RWPE1 (cell line): ENCODE measurements around the gene EMP2.

ENCODE experiments used
- CTCF ChIA-PET: fragments of 350-600 bp; sonication (Branson Sonifier 250); formaldehyde crosslinking; extraction: SDS; loops from one replicate; lab custom pipeline; 2021; lab: Yijun Ruan, JAX
- POLR2A ChIA-PET: fragments of 400-600 bp; formaldehyde crosslinking; extraction: SDS; loops from one replicate; lab custom pipeline; 2020; ENCODE audit warnings: antibody characterized with exemption; ENCODE audit not compliant: low non-redundant PET; lab: Yijun Ruan, JAX
- DNase-seq: peaks from one replicate; pipeline ENCODE4 v3.0.0; 2012; ENCODE audit warnings: low spot score
- H3K27ac ChIP-seq: fragments of 450-650 bp; 2 replicates; pipeline ENCODE4 v1.5.1; 2017
- TF ChIP-seq, protein P1 (sequence below): fragments of 450-650 bp; conservative IDR thresholded peaks from 2 replicates; pipeline ENCODE4 v1.5.1; 2017; ENCODE audit warnings: low read depth, mild to moderate bottlenecking

The EMP2 gene

DNA sequence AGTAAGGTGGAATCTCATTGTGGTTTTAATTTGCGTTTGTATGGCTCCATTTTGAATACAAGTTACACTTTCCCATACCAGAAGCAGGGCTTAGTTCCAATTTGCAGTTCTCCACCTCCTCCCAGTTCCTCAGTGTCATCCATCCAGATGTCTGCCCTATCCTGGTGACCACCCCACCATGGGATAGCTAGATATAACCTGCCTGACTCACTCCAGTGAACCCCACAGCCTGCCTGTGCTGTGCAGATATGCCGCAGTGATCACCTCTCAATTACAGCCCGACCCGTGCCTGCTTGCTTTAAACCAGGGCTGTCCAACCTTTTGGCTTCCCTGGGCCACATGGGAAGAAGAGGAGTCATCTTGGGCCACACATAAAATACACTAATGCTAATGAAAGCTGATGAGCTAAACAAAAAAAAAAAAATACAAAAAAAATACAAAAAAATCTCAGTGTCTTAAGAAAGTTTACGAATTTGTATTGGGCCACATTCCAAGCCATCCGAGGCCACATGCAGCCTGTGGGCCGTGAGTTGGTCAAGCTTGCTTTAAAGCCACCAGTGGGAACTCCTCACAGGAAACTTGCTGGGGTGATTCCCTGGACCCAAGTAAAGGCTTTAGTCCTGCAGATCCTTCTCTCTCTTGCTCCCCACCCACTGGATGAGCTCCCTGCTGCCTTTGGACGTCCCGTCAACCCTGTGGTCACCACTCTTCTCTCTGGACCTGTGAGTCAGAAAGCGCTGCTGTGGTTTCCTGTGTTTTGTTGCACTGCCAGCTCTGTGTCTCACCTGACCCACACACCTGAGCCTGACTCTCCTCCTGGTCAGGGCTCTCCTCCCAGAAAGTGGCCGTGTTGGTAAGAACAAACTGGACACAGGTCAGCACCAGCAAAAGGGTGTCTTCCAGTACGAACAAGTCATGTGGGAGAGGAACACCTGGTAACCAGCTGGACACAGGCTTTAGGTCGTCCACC lies 83.0 kb downstream of the EMP2 start:
- POLR2A ChIA-PET = interaction anchor here (0.5 kb wide), 1 partner anchor 17 kb away, joined by 3 read pairs; no protein-coding TSS in a partner anchor
- DNase-seq = no peak
- CTCF ChIA-PET = interaction anchor here (0.5 to 0.6 kb wide), 3 partner anchors 13 to 940 kb away, joined by 3 to 4 read pairs (median 4); no protein-coding TSS in a partner anchor
- TF ChIP-seq, protein P1, sequence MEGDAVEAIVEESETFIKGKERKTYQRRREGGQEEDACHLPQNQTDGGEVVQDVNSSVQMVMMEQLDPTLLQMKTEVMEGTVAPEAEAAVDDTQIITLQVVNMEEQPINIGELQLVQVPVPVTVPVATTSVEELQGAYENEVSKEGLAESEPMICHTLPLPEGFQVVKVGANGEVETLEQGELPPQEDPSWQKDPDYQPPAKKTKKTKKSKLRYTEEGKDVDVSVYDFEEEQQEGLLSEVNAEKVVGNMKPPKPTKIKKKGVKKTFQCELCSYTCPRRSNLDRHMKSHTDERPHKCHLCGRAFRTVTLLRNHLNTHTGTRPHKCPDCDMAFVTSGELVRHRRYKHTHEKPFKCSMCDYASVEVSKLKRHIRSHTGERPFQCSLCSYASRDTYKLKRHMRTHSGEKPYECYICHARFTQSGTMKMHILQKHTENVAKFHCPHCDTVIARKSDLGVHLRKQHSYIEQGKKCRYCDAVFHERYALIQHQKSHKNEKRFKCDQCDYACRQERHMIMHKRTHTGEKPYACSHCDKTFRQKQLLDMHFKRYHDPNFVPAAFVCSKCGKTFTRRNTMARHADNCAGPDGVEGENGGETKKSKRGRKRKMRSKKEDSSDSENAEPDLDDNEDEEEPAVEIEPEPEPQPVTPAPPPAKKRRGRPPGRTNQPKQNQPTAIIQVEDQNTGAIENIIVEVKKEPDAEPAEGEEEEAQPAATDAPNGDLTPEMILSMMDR = no peak
- H3K27ac ChIP-seq = no peak overlapping the region

DNA sequence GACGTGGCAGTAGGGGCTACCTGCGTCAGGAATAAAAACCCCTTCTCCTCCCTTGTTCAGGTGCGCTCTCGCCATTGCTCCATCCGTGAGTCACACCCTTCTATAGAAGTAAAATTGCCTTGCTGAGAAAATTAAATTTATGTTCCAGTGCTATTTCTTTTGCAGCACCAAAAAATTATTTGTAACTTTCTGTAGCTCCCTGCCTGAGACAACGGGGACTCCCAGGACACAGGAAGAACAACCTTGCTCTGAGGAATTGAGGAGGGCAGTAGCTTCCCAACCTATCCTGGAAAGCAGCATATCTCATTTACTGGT lies 85.4 kb downstream of the EMP2 start:
- no peak overlapping the region for H3K27ac ChIP-seq
- ChIA-PET CTCF (no interaction called here), POLR2A (no interaction called here)
- DNase-seq = no peak
- TF ChIP-seq, protein P1 = no peak

DNA sequence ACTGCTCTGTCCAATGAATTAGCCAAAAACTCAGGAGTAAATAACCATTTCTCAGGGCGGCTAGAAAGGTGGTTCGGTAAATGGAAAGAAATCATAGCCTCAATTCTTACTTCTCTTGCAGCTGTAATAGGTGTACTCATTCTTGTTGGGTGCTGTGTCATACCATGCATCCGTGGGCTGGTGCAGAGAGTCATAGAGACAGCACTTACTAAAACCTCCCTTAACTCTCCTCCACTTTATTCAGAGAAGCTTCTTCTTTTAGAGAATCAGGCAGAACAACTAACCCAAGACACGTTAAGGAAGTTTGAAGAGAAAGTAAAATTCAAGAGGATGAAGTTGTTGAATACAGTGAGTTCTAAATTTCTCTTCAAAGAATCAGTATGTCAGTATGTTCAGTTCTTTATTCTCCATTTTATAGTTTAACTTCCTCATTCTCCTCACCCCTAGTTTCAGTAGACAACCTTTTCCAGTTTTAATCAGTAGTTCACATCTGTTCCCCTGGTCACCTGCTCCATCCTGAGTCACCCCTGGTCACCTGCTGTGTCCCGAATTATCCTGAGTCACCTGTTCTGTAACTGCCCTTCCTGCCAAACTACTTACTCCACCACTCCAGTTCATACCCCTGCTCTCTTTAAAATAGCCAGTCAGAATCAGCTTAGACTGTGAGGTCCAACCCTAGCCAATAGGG lies 85.9 kb downstream of the EMP2 start:
- ChIA-PET CTCF (no interaction called here), POLR2A (no interaction called here)
- DNase-seq = no peak
- no peak overlapping the region for H3K27ac ChIP-seq
- TF ChIP-seq, protein P1 = no peak

DNA sequence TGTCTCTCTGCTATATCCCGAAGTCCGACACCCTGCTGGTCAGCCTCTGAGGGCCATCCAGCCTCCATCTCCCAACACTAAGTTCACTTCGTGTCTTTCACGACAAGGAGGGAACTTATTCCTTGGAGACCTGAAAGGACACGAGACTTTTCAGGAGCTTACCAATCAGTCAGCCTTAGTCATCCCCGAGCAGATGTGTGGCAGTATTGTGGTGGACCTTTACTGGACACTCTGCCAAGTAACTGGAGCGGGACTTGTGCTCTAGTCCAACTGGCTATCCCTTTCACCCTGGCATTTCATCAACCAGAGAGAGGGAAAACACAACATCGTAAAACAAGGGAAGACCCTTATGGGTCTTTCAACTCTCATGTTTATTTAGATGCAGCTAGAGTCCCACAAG lies 87.1 kb downstream of the EMP2 start:
- TF ChIP-seq, protein P1 = no peak
- ChIA-PET POLR2A (no interaction called here), CTCF (no interaction called here)
- DNase-seq = no peak
- no peak overlapping the region for H3K27ac ChIP-seq

DNA sequence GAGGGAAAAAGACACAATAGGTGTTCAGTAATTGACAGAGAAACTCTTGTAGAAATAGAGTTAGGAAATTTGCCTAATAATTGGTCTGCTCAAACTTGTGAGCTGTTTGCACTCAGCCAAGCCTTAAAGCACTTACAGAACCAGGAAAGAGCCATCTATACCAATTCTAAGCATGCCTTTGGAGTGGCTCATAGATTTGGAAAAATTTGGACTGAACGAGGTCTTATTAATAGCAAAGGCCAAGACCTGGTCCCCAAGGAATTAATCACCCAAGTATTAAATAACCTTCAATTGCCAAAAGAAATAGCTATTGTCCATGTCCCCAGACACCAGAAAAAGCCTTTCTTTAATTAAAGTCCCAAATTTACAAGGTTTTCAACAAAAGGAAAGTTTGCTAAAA lies 90.3 kb downstream of the EMP2 start:
- CTCF ChIA-PET = interaction anchor here (1.1 kb wide), 1 partner anchor 25 kb away, joined by 4 read pairs; no protein-coding TSS in a partner anchor
- no peak overlapping the region for H3K27ac ChIP-seq
- DNase-seq = no peak
- TF ChIP-seq, protein P1 = no peak
- POLR2A ChIA-PET = no interaction called here

DNA sequence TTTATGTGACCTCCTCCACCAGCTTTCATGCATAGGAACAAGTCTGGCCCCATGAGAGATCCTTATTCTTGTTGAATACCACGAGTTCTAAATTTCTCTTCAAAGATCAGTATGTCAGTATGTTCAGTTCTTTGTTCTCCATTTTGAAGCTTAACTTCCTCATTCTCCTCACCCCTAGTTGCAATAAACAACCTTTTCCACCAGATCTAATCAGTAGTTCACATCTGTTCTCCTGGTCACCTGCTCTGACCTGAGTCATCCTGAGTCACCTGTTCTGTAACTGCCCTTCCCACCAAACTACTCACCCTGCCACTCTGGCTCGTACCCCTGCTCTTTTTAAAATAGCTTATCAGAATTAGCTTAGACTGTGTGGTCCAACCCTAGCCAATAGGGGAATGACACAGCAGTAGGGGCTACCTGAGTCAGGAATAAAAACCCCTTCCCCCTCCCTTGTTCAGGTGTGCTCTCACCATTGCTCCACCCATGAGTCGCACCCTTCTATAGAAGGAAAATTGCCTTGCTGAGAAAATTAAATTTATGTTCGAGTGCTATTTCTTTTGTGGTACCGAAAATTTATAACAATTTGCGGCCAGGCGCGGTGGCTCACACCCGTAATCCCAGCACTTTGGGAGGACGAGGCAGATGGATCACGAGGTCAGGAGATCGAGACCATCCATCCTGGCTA lies 94.6 kb downstream of the EMP2 start:
- no peak for DNase-seq
- H3K27ac ChIP-seq = no peak overlapping the region
- CTCF ChIA-PET = interaction anchor here (0.6 kb wide), 1 partner anchor 1825 kb away, joined by 3 read pairs; no protein-coding TSS in a partner anchor
- POLR2A ChIA-PET = no interaction called here
- TF ChIP-seq, protein P1 = no peak
